Activated T-helper 1 cell treated with anti-CD3 and anti-CD28 coated beads, Interleukin-2, amount 50 U/mL, for 16 hours (primary cell): ENCODE results near the gene ASPN.
"Not testable (repeated sequence)": the region's sequence is repeated elsewhere in the genome, so short reads cannot be mapped to it uniquely, and the experiment has no call there.

ENCODE experiments used
- DNase-seq, 2 donors: peaks; one replicate each; pipeline ENCODE4 v3.0.0-alpha.2; 2020; ENCODE audit warnings: low read depth in 1 of 2, low spot score in 1 of 2

Gene ASPN

DNA sequence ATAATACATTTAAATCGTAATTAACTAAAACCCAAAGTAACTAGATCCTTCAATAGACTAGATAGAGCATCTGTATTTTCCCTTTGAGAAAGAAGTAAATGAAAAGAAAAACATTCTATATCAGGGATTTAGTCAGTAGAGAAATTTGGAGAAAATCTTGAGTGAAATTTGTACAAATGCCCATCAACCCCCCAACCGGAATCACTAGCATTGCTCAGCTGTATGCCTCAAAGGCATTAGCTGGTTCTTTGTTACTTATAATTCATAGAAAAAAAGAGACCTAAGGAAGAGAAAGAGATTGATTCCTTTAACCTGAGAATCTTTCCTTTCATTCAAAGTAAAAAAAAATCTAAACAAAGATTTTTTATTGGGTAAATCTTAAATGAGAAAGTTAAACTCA lies 58.7 kb downstream of the ASPN start:
- DNase-seq = no peak

GRCh38 chr9:92422611-92423338 lies 59.5 kb downstream of the ASPN start:
- DNase-seq = no peak

DNA sequence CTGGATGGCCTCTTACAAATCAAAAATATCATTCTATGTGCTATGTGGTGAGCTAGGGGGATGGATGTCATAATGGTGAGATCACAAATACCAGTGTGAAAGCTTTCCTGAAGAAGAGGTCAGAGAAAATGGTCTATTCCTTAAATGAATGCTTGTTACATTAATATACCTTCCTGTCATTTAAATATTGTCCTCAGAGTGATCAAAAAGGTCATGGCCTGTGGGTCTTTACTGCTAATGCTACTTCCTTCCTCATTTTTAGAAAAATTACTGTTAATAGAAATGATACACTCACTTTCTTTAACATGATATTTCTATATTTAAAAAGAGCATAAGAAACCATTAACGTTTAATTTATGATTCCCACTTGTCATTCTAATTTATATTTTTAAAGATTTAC lies 67.7 kb downstream of the ASPN start:
- DNase-seq = no peak

GRCh38 chr9:92411157-92411556 lies 71.1 kb downstream of the ASPN start:
- not testable (repeated sequence) for DNase-seq

GRCh38 chr9:92408747-92409478 lies 73.4 kb downstream of the ASPN start:
- DNase-seq = no peak

DNA sequence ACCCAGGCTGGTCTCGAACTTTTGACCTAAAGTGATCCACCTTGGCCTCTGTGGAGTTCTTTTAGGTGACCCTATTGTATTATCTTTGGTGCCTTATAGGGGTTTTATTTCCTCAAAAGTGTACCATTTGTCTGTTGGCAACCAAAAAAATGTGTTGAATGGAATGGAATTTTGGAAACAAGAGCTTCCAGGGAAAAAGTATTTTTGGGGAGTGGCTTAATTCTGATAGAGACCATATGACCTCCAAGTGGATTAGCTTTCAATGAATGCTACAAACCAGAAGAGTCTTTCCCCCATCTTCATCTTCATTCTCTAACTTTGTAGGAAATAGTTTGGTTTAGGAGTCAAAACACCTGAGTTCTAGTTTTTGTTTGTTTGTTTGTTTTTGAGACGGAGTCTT lies 74.5 kb downstream of the ASPN start:
- DNase-seq = no peak

- no peak for DNase-seq
Observed at GRCh38 chr9:92406477-92406876, 75.8 kb downstream of the ASPN start.
